ENCODE measurements around the gene ASPM. TPM values are rescaled to one million over a fixed set of nuclear protein-coding genes. Genes with fewer than 3 reads are reported as not detected.

Gene ASPM
- total RNA-seq, 1 experiment from 2014 or later, result 57.6 TPM

DNA sequence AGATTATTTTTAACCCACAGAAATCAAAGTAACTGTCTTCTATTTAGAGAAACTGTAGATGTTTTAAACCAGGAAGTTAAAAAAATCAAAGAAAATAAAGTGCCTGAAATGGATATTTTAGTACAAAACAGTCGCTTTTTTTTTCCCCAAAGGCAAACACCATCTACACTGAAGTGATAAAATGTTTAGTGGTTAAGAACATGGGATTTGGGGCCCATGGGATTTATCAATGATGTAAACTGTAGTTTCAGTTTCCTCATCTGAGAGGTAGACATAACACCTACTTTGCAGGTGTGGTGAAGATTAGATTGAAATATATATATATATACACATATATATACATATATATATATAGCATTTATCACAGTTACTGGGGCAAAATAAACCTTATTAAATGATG lies 22.1 kb downstream of the ASPM start:
- Histone ChIP-seq H3K27ac (no peak overlapping the region), H3K36me3 (ENCODE audit: low read depth) (peaks cover 29% of the 10 kb centered on the region)
- CTCF ChIA-PET, result no interaction called here

GRCh38 chr1:197116156-197116555 lies 30.3 kb downstream of the ASPM start:
- ChIA-PET CTCF (no interaction called here), POLR2A (ENCODE audit: unreplicated experiment) (no interaction called here)
- H3K4me2 ChIP-seq, result no peak overlapping the region
- H3F3A ChIP-seq (ENCODE audit: insufficient read depth, low read depth), result no peaks in the 10 kb centered on the region
- H3K9me3 ChIP-seq (ENCODE audit: insufficient read depth, low read depth), result no peaks in the 10 kb centered on the region
- no peaks in the 10 kb centered on the region for H3K4me1 ChIP-seq (replicated peaks; ENCODE audit: insufficient read depth)
- no TSS peak for BruUV-seq (replicated peaks)
- TF ChIP-seq CTCF (conservative IDR thresholded peaks at IDR 0.05) (no peak), EZH2 (IDR thresholded peaks at IDR 0.05; ENCODE audit: low read depth) (no peak)
- no peaks in the 10 kb centered on the region for H3K9me2 ChIP-seq (ENCODE audit: insufficient read depth)
- intact Hi-C loops (cut with micrococcal nuclease; ENCODE audit: unreplicated experiment), result no loop called here
- H2AFZ ChIP-seq, result no peak overlapping the region
- DNase-seq, result no peak
- H4K20me1 ChIP-seq (ENCODE audit: insufficient read depth), result no peaks in the 10 kb centered on the region
- peaks cover 25% of the 10 kb centered on the region; the same call in 1 of the 2 replicates for H3K36me3 ChIP-seq (ENCODE audit: low read depth)
- no peak overlapping the region for H3K4me3 ChIP-seq
- H3K79me2 ChIP-seq (ENCODE audit: low read depth), result no peaks in the 10 kb centered on the region
- no peak overlapping the region for H3K27ac ChIP-seq
- H3K27me3 ChIP-seq (ENCODE audit: insufficient read depth, low read depth), result no peaks in the 10 kb centered on the region

More for the DNA sequence above, 22.1 kb downstream of the ASPM start:
- no peaks in the 10 kb centered on the region for H4K20me1 ChIP-seq (ENCODE audit: insufficient read depth)
- no peaks in the 10 kb centered on the region for H3K9me2 ChIP-seq (ENCODE audit: insufficient read depth)
- POLR2A ChIA-PET (ENCODE audit: unreplicated experiment), result no interaction called here
- H3F3A ChIP-seq (ENCODE audit: insufficient read depth, low read depth), result no peaks in the 10 kb centered on the region
- H3K79me2 ChIP-seq (ENCODE audit: low read depth), result no peaks in the 10 kb centered on the region
- no TSS peak for BruUV-seq (replicated peaks)
- no peaks in the 10 kb centered on the region for H3K4me1 ChIP-seq (replicated peaks; ENCODE audit: insufficient read depth)
- no peak overlapping the region for H3K4me2 ChIP-seq
- no peak overlapping the region for H2AFZ ChIP-seq
- intact Hi-C loops (cut with micrococcal nuclease; ENCODE audit: unreplicated experiment), result no loop called here
- DNase-seq, result no peak
- no peak for TF ChIP-seq EZH2 (IDR thresholded peaks at IDR 0.05; ENCODE audit: low read depth)
- no peak for TF ChIP-seq CTCF (conservative IDR thresholded peaks at IDR 0.05)
- H3K27me3 ChIP-seq (ENCODE audit: insufficient read depth, low read depth), result no peaks in the 10 kb centered on the region
- H3K4me3 ChIP-seq, result no peak overlapping the region
- no peaks in the 10 kb centered on the region for H3K9me3 ChIP-seq (ENCODE audit: insufficient read depth, low read depth)

DNA sequence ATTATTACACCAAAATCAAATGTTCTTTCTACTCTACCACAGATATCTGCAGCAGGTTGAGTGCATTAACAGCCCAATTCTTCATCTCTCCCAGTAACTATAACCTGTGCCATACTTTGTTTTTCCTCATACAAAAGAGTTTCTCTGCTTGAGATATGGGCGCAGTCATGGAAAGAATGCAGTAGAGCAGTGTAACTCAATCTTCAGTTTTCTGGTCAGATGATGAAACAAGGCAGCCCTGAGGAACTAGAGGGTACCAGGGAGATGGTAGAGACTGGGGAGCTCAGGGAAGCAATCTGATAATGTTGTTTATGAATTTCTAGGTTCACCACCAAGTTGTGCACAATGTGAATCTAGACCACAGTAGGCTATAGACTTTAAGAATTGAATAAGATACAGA lies 39.6 kb downstream of the ASPM start:
- intact Hi-C loops (cut with micrococcal nuclease; ENCODE audit: unreplicated experiment), result no loop called here
- H3K9me3 ChIP-seq (ENCODE audit: insufficient read depth, low read depth), result peaks cover 14% of the 10 kb centered on the region
- no peak overlapping the region for H3K4me2 ChIP-seq
- no peaks in the 10 kb centered on the region for H4K20me1 ChIP-seq (ENCODE audit: insufficient read depth)
- H3F3A ChIP-seq (ENCODE audit: insufficient read depth, low read depth), result no peaks in the 10 kb centered on the region; the same call in 1 of the 2 replicates
- TF ChIP-seq CTCF (conservative IDR thresholded peaks at IDR 0.05), result no peak
- no peak for TF ChIP-seq EZH2 (IDR thresholded peaks at IDR 0.05; ENCODE audit: low read depth)
- no TSS peak for BruUV-seq (replicated peaks)
- no peak overlapping the region for H3K4me3 ChIP-seq
- peaks cover 43% of the 10 kb centered on the region for H3K36me3 ChIP-seq (ENCODE audit: low read depth)
- no peak for DNase-seq
- no peaks in the 10 kb centered on the region for H3K27me3 ChIP-seq (ENCODE audit: insufficient read depth, low read depth)
- no peaks in the 10 kb centered on the region; the same call in 1 of the 2 replicates for H3K9me2 ChIP-seq (ENCODE audit: insufficient read depth)
- H3K4me1 ChIP-seq (replicated peaks; ENCODE audit: insufficient read depth), result no peaks in the 10 kb centered on the region
- no peak overlapping the region for H2AFZ ChIP-seq
- no peaks in the 10 kb centered on the region for H3K79me2 ChIP-seq (ENCODE audit: low read depth)
- ChIA-PET CTCF (no interaction called here), POLR2A (ENCODE audit: unreplicated experiment) (no interaction called here)
- no peak overlapping the region for H3K27ac ChIP-seq
